Measurements from ENCODE around the gene EIF3L. TPM values are rescaled to one million over a fixed set of nuclear protein-coding genes. Genes with fewer than 3 reads are reported as not detected.

Gene EIF3L
- polyA plus RNA-seq, 6 donors from 2014 or later, result 260 to 316 (median 300) TPM

- peak within 1 kb of the TSS in 1 of 6 donors; percentile 37 for H3K27ac Mint-ChIP-seq
- H3K9me3 Mint-ChIP-seq, result peaks cover 0 to 3% (median 0%) of the 10 kb centered on the region in 7 donors
- peaks cover 26 to 45% (median 44%) of the 10 kb centered on the region in 3 donors for H3K4me1 Mint-ChIP-seq
- DNase-seq (peak; percentile 68), ATAC-seq (ENCODE audit: low read depth in 2 of 2) (peak; percentile 82)
- H3K36me3 Mint-ChIP-seq, result no peaks in the 10 kb centered on the region
- peaks cover 45 to 86% (median 49%) of the 10 kb centered on the region in 3 donors for H3K27me3 Mint-ChIP-seq
- peak within 1 kb of the TSS; percentile 72 to 92 (median 78) for H3K4me3 Mint-ChIP-seq
These were observed 41.6 kb upstream of the EIF3L start, which contains the start of gene GCAT for GRCh38 chr22:37807410-37808293. Gene GCAT, plus strand, starts transcription at chr22:37807934. Its CDS starts 34 bp downstream, at chr22:37807968.

- Mint-ChIP-seq H3K4me1 (peaks cover 20 to 39% (median 38%) of the 10 kb centered on the region in 3 donors), H3K27me3 (peaks cover 39 to 86% (median 45%) of the 10 kb centered on the region in 3 donors), H3K36me3 (no peaks in the 10 kb centered on the region), H3K4me3 (peak overlapping the region; percentile 72 to 92 (median 78)), H3K27ac (no peak overlapping the region), H3K9me3 (peaks cover 0 to 3% (median 0%) of the 10 kb centered on the region in 7 donors)
- ATAC-seq (ENCODE audit: low read depth in 2 of 2), result no peak
- no peak for DNase-seq
These were observed 40.9 kb upstream of the EIF3L start for GRCh38 chr22:37808294-37808657.

GRCh38 chr22:37809672-37810333 is 39.4 kb upstream of the EIF3L start:
- Mint-ChIP-seq H3K4me3 (peak overlapping the region in 1 of 8 donors; percentile 12), H3K4me1 (peaks cover 11 to 29% (median 25%) of the 10 kb centered on the region in 3 donors), H3K36me3 (no peaks in the 10 kb centered on the region), H3K27me3 (peaks cover 30 to 80% (median 33%) of the 10 kb centered on the region in 3 donors), H3K9me3 (peaks cover 0 to 3% (median 0%) of the 10 kb centered on the region in 7 donors), H3K27ac (no peak overlapping the region)
- DNase-seq (no peak), ATAC-seq (ENCODE audit: low read depth in 2 of 2) (no peak)

- H3K9me3 Mint-ChIP-seq, result no peaks in the 10 kb centered on the region
- peaks cover 15 to 74% (median 27%) of the 10 kb centered on the region in 3 donors for H3K27me3 Mint-ChIP-seq
- ATAC-seq (ENCODE audit: low read depth in 2 of 2) (no peak), DNase-seq (no peak)
- no peak overlapping the region for H3K27ac Mint-ChIP-seq
- peaks cover 4 to 17% (median 11%) of the 10 kb centered on the region in 3 donors for H3K4me1 Mint-ChIP-seq
- peak overlapping the region in 1 of 8 donors; percentile 9 for H3K4me3 Mint-ChIP-seq
- H3K36me3 Mint-ChIP-seq, result no peaks in the 10 kb centered on the region
These were observed 37.4 kb upstream of the EIF3L start for GRCh38 chr22:37811867-37812266.

GRCh38 chr22:37812869-37813678 is 36.1 kb upstream of the EIF3L start:
- Mint-ChIP-seq H3K27ac (peak overlapping the region in 1 of 6 donors; percentile 37), H3K27me3 (peaks cover 11 to 69% (median 24%) of the 10 kb centered on the region in 3 donors), H3K4me3 (no peak overlapping the region), H3K36me3 (no peaks in the 10 kb centered on the region), H3K9me3 (no peaks in the 10 kb centered on the region), H3K4me1 (peaks cover 7 to 14% (median 13%) of the 10 kb centered on the region in 3 donors)
- DNase-seq, result no peak
- ATAC-seq (ENCODE audit: low read depth in 2 of 2), result no peak

- H3K36me3 Mint-ChIP-seq, result no peaks in the 10 kb centered on the region
- peaks cover 7 to 18% (median 15%) of the 10 kb centered on the region in 3 donors for H3K4me1 Mint-ChIP-seq
- ATAC-seq (ENCODE audit: low read depth in 2 of 2) (no peak), DNase-seq (no peak)
- no peaks in the 10 kb centered on the region for H3K9me3 Mint-ChIP-seq
- H3K27ac Mint-ChIP-seq, result no peak overlapping the region
- peak overlapping the region in 1 of 8 donors; percentile 21 for H3K4me3 Mint-ChIP-seq
- H3K27me3 Mint-ChIP-seq, result peaks cover 7 to 66% (median 21%) of the 10 kb centered on the region in 3 donors
These were observed 33.6 kb upstream of the EIF3L start for GRCh38 chr22:37815593-37815992.

- Mint-ChIP-seq H3K27ac (no peak overlapping the region), H3K27me3 (peaks cover 7 to 73% (median 25%) of the 10 kb centered on the region in 3 donors), H3K9me3 (no peaks in the 10 kb centered on the region), H3K4me1 (peaks cover 7 to 18% (median 16%) of the 10 kb centered on the region in 3 donors), H3K36me3 (no peaks in the 10 kb centered on the region), H3K4me3 (no peak overlapping the region)
- ATAC-seq (ENCODE audit: low read depth in 2 of 2), result no peak
- no peak for DNase-seq
These were observed 32.6 kb upstream of the EIF3L start for GRCh38 chr22:37816543-37817180.

GRCh38 chr22:37817705-37818408 is 31.4 kb upstream of the EIF3L start:
- no peak overlapping the region for H3K27ac Mint-ChIP-seq
- H3K27me3 Mint-ChIP-seq, result peaks cover 10 to 73% (median 29%) of the 10 kb centered on the region in 3 donors
- H3K4me3 Mint-ChIP-seq, result peak overlapping the region; percentile 13 to 77 (median 66)
- peaks cover 7 to 18% (median 16%) of the 10 kb centered on the region in 3 donors for H3K4me1 Mint-ChIP-seq
- no peaks in the 10 kb centered on the region for H3K9me3 Mint-ChIP-seq
- H3K36me3 Mint-ChIP-seq, result no peaks in the 10 kb centered on the region
- ATAC-seq (ENCODE audit: low read depth in 2 of 2) (peak; percentile 77 to 81), DNase-seq (peak; percentile 74)

GRCh38 chr22:37818409-37819104 is 30.7 kb upstream of the EIF3L start:
- H3K27ac Mint-ChIP-seq, result no peak overlapping the region
- H3K4me1 Mint-ChIP-seq, result peaks cover 7 to 18% (median 16%) of the 10 kb centered on the region in 3 donors
- H3K4me3 Mint-ChIP-seq, result peak overlapping the region; percentile 34 to 80 (median 74)
- H3K9me3 Mint-ChIP-seq, result no peaks in the 10 kb centered on the region
- H3K36me3 Mint-ChIP-seq, result no peaks in the 10 kb centered on the region
- ATAC-seq (ENCODE audit: low read depth in 2 of 2), result peak; percentile 74 to 78
- DNase-seq, result peak; percentile 59
- H3K27me3 Mint-ChIP-seq, result peaks cover 13 to 73% (median 36%) of the 10 kb centered on the region in 3 donors

GRCh38 chr22:37819105-37819433 is 30.1 kb upstream of the EIF3L start:
- no peak overlapping the region for H3K27ac Mint-ChIP-seq
- H3K36me3 Mint-ChIP-seq, result no peaks in the 10 kb centered on the region
- H3K4me1 Mint-ChIP-seq, result peaks cover 7 to 18% (median 18%) of the 10 kb centered on the region in 3 donors
- H3K9me3 Mint-ChIP-seq, result no peaks in the 10 kb centered on the region
- ATAC-seq (ENCODE audit: low read depth in 2 of 2) (no peak), DNase-seq (no peak)
- peak overlapping the region; percentile 34 to 80 (median 69) for H3K4me3 Mint-ChIP-seq
- H3K27me3 Mint-ChIP-seq, result peaks cover 13 to 78% (median 36%) of the 10 kb centered on the region in 3 donors

- Mint-ChIP-seq H3K27ac (no peak overlapping the region), H3K36me3 (no peaks in the 10 kb centered on the region), H3K27me3 (peaks cover 14 to 76% (median 38%) of the 10 kb centered on the region in 3 donors), H3K9me3 (no peaks in the 10 kb centered on the region), H3K4me1 (peaks cover 7 to 22% (median 18%) of the 10 kb centered on the region in 3 donors), H3K4me3 (no peak overlapping the region)
- ATAC-seq (ENCODE audit: low read depth in 2 of 2) (no peak), DNase-seq (no peak)
These were observed 28.9 kb upstream of the EIF3L start for GRCh38 chr22:37820350-37820749.
